Ecto neural progenitor cell (in vitro differentiated cells): Measurements from ENCODE around the gene CACNA1I.

Experiments
- DNase-seq: peaks from one replicate; pipeline ENCODE4 v3.0.0-alpha.2; 2018; ENCODE audit warnings: low spot score

CACNA1I gene

DNA sequence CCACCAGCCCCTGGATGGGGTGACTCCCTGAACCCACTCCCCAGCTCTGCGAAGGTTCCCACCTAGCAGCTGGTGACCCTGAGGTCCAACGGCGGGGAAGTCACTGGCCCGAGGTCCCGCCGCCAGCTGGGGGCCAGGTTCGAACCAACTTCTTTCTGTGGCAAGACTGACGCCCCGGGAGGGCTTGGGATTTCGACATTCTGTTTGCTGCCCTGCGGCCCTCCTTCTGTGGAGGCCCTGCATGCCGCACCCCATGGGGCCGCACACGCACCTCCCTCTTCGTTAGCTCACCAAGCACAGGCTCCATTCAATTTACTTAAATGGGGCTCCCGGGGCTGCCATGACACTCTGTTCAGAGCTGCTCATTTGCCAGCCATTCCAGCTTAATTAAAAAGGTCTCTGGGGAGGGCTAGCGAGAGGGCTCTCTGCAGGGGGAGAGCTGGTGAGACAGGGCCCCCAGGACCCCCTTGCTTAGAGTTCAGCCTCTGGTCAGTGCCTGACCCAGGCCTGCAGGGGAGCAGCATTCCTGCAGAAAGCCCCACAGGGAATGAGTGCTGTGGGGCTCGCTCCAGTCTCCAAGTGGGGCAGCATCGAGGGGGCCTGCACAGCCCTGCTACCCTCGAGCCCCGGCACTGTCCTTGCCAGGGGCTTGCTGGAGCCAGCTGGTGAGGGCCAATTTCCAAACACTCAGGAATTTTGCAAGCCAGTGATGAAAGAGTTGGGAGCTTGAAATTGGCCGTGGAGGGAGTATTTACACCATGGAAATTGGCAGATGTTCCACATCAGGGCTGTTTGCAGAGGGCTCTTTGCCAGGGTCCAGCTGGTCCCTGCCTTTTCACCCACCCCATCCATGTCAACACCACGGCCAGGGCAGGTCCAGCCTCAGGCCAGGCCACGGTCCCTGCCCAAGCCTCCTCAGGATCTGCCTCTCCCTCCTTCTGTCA lies 80.8 kb downstream of the CACNA1I start:
- no peak for DNase-seq

DNA sequence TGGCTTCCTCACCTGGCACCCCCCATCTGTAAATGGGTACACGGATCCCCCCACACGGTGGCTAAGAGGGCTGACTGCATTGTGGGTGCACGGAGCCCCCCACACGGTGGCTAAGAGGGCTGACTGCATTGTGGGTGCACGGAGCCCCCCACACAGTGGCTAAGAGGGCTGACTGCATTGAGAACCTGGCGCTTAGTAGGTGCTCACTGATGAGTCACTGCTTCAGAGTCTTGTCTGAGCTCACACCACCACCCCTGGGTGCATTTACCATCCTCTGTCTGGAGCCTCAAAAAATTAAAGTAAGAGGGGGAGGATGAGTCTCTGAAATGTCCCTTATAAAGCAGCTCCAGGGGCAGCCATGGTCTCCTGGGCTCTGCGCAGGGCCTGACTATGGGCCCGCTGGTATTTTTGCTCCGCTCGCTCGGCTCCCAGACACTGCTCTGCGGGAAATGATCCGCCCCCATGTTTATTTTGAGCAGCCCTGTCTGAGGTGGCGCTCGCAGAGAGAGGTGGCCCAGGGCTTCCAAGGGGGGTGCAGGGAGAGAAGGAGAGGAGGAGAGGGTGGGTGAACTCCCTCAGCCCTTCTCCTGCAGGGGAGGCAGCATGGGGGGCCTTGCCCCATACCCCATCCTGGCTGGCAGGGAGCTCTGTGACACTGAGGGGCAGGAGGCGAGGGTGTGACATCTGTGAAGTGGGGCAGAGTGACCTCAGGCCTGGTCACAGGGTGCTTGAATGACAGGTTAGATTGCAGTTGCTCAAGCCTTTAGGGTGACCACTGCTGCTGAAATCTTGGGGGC lies 82.6 kb downstream of the CACNA1I start:
- no peak for DNase-seq

- no peak for DNase-seq
Observed at GRCh38 chr22:39653787-39654077, 83.2 kb downstream of the CACNA1I start.

DNA sequence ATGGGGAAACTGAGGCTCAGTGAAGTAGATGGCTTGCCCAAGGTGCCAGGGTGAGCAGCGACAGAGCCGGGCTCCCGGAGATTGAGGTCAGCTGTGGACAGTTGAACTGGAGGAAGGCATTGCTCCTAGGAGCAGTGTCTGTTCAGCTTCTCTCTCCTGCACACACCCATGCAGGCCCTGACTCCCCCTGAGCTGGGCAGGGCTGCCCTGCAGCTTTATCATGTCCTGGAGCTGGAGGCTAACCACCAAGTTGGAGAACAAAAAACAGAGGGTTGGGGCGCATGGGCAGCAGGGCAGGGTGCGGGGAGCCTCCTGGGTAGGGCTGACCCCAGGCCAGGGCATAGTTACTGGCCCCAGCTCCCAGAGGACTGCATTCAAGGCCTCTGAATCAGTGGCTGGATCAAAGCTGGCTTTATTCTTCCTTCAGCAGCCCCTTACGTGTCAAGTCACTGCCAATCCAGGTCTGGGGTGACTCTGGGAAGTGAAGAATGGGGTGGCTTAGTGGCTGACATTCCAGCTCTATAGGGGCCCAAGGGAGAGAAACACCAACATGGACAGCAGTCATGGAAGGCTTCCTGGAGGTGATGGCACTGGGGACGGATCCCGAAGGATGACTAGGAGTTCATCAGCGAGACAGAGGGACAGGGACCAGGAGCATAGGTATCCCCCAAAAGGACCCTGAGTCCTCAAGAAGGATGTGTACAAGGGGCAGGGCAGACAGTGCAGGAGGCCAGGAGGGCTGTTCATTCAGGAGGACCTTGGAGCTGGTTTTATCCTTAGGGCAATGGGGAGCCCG lies 83.8 kb downstream of the CACNA1I start:
- no peak for DNase-seq

DNA sequence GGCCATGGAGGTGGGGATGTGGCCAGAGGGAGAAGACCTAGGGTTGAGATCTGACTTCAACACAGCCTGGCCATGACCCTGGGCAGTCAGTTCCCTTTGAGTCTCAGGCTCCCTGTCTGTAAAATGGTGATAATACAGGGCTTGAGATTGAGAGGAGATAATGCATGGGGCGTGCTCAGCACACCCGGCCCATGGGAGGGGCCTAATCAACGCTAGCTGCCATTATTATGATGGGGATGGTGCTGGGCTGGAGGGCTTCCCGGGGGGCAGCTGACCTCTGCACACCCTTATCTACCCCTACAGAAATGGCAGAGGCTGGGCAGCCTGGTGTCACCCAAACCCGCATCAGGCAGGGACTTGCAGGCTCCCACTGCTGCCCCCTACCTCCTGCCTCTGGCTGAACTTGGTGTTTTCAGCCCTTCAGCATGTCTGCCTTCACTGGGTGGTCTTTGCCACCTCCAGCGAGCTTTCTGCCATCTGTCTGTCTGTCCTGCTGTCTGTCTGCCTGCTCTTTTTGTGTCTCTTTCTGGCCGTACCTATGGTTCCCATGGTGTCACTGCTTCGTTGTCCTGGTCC lies 84.5 kb downstream of the CACNA1I start:
- no peak for DNase-seq

GRCh38 chr22:39655831-39656230 lies 85.3 kb downstream of the CACNA1I start:
- DNase-seq, result no peak

DNA sequence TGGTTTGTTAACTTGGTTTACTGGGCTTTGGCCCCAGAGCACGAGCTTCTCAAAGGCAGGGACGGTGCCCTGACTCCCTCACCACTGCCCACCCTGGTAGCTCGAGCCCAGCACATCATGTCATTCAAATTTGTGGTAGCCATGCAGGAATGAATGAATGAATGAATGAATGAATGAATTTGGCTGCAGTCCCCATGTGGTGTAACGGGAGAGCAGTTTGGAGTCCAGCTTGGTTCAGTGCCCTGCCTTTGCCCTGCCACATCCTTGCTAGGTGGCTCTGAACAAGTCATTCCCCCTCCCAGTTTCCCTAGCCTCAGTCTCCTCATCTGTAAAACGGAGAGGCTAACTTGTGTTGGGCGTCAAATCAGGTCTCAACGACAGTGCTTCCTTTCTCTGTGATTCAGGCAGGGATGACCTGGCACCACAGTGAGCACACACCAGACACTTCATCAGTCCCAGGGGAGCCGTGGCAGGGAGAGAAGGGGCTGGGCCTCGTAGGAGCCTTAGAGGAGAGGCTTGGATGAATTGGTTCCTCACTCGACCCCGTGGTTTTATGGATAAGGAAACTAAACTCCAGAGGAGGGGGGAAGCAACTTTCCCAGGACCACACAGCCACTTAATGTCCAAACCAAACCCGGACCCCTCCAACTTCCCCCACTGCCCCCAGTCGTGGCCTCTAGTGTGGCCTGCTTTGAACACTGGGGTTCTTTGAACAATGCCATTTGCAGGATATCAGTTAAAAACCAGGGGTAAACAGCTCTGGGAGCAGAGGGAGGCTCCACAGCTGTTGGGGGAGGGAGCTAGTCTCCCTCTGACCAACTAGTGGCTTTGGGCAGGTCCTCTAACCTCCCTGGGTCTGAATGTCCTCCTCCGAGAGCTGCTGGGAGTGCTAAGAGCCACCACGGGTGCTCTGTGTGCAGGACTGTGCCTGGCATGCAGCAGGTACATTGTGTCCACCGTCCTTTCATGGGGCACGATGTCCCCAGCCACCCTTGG lies 86.2 kb downstream of the CACNA1I start:
- no peak for DNase-seq

GRCh38 chr22:39658367-39658766 lies 87.8 kb downstream of the CACNA1I start:
- no peak for DNase-seq

DNA sequence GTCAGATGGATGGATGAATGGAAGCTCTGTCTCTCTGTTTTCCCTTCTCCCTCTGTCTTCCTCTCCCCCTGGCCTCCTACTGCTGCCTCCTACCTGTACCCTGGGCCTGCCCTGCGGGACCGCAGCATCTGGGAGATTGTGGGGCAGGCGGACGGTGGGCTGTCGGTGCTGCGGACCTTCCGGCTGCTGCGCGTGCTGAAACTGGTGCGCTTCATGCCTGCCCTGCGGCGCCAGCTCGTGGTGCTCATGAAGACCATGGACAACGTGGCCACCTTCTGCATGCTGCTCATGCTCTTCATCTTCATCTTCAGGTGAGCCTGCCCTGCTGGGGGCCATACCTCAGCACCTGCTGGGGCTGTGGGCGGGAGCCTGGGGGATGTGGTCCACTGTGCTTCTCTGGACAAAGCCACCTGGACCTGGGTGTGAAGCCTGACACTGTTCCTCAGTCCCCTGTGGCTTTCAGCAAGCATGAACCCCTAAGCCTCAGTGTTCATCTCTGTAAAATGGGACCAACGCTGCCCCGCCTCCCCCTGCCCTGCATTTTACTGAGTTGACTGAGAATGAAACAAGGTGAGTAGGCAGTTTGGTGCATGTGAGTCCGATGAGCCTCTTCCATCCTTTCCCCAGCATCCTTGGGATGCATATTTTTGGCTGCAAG lies 88.4 kb downstream of the CACNA1I start:
- no peak for DNase-seq

DNA sequence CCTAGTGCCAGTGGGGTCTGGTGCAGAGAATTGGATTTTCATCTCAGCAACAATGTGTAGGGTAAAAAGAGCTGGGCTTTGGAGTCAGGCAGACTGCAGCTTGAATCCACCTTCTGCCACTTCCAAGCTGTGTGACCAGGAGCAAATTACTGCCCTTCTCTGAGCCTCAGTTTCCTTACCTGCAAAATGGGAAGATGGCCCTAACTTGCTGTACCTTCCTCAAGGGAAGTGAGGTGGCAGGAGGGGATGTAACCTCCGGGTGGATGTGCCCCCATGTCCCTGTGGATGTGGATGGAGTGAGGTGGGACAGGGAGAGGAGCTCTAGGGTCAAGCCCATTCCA lies 90.9 kb downstream of the CACNA1I start:
- DNase-seq, result no peak

DNA sequence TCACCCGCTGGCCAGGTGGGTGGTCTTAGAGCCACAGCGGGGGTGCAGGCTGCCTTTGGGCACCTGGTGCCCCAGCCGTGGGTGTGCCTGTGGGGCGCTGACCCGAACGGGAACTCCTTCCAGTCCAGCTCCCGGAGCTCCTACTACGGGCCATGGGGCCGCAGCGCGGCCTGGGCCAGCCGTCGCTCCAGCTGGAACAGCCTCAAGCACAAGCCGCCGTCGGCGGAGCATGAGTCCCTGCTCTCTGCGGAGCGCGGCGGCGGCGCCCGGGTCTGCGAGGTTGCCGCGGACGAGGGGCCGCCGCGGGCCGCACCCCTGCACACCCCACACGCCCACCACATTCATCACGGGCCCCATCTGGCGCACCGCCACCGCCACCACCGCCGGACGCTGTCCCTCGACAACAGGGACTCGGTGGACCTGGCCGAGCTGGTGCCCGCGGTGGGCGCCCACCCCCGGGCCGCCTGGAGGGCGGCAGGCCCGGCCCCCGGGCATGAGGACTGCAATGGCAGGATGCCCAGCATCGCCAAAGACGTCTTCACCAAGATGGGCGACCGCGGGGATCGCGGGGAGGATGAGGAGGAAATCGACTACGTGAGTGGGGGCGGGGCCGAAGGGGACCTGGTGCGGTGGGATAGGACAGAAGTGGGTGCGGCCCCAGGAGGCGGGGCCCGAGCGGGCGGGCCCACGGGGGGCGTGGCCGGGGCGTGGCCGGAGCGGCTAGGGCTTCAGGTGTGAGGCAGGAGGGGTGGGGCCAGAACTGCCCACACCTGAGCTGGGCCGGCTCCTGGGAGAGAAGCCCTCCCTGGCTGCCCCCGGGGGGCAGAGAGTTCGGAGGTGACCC lies 91.5 kb downstream of the CACNA1I start:
- DNase-seq, result peak; percentile 78

GRCh38 chr22:39662686-39663052 lies 92.1 kb downstream of the CACNA1I start:
- DNase-seq, result no peak

DNA sequence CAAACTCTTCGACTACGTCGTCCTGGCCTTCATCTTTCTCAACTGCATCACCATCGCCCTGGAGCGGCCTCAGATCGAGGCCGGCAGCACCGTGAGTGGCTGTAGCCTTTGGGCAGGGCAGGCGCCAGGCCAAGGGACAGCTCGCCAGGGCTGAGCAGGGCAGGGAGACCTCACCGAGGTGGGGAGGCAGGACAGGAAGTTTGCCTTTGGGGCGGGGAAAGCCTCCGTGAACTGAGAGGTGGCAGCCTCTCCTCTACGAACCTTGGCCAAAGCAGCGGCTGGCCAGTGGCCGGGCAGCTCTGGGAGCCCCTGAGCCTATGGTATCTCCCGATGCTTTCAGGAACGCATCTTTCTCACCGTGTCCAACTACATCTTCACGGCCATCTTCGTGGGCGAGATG lies 93.2 kb downstream of the CACNA1I start:
- DNase-seq, result no peak

GRCh38 chr22:39664485-39665200 lies 94.1 kb downstream of the CACNA1I start:
- peak; percentile 86 for DNase-seq

DNA sequence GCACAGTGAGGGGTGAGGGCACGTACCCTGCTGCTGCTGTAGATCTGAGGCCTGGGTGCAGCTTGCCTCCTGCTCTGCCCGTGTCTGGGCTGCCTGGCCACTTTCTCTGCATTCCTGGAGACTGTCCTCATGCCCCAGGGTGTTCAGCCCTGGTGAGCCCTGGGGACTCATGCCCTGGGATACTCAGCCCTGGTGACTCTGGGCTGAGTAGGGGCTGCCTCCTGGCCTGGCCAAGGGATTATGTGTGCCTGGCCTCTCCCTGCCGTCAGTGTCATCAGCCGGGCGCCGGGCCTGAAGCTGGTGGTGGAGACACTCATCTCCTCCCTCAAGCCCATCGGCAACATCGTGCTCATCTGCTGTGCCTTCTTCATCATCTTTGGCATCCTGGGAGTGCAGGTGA lies 94.7 kb downstream of the CACNA1I start:
- no peak for DNase-seq

DNA sequence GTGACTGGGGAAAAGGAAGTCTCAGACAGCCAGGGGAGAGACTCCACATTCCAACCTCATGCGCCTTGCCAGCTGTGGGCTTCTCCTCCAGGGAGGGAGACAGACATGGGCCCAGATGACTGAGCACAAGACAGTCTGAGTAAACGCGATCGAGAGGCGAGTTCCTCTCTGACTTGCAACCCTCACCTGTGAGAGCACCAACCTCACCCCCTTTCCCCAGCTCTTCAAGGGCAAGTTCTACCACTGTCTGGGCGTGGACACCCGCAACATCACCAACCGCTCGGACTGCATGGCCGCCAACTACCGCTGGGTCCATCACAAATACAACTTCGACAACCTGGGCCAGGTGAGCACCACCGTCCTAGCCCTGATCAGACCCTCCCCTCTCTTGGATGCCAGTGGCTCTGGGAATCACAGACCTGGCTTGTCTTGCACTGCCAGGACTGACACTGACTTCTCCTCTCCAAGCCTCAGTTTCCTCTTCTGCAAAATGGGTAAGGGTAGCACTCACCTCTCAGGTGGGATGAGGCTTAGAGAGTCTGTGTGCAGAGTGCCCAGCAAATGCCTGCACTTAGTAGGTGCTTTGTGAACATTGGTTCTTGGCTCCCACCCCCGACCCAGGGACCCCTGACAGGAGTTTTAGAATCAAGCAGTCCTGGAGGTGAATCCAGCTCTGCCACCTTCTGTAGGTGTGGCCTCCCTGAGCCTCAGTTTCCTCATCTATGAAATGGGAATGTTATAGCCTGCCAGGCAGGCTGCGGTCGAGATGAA lies 95.3 kb downstream of the CACNA1I start:
- no peak for DNase-seq

GRCh38 chr22:39666495-39666894 lies 95.9 kb downstream of the CACNA1I start:
- DNase-seq, result no peak

GRCh38 chr22:39666926-39667325 lies 96.4 kb downstream of the CACNA1I start:
- no peak for DNase-seq
